Trophoblast cell (in vitro differentiated cells and primary cell): ENCODE results near the gene WWC2.

Source experiments
- DNase-seq, 2 donors: peaks; one replicate each; pipeline ENCODE4 v3.0.0-alpha.2; 2016
- H2AFZ ChIP-seq: 2 replicates; pipeline ENCODE4 v1.6.1; 2013; ENCODE audit warnings: low read length, moderate library complexity, mild to moderate bottlenecking; ENCODE audit not compliant: insufficient read depth, poor library complexity
- H2AK5ac ChIP-seq: 2 replicates; pipeline ENCODE4 v1.6.1; 2013; ENCODE audit warnings: mild to moderate bottlenecking, low read length
- H2BK120ac ChIP-seq: 2 replicates; pipeline ENCODE4 v1.6.1; 2013; ENCODE audit warnings: low read length, mild to moderate bottlenecking, moderate library complexity; ENCODE audit not compliant: insufficient read depth, poor library complexity
- H2BK12ac ChIP-seq: 2 replicates; pipeline ENCODE4 v1.6.1; 2013; ENCODE audit warnings: mild to moderate bottlenecking, low read length, moderate library complexity
- H2BK5ac ChIP-seq: 2 replicates; pipeline ENCODE4 v1.6.1; 2013; ENCODE audit warnings: low read length, low read depth, moderate library complexity, mild to moderate bottlenecking; ENCODE audit not compliant: poor library complexity
- H3K14ac ChIP-seq: 2 replicates; pipeline ENCODE4 v1.6.1; 2013; ENCODE audit warnings: mild to moderate bottlenecking, low read length
- H3K18ac ChIP-seq: 2 replicates; pipeline ENCODE4 v1.6.1; 2013; ENCODE audit warnings: mild to moderate bottlenecking, low read length
- H3K23ac ChIP-seq: 2 replicates; pipeline ENCODE4 v1.6.1; 2013; ENCODE audit warnings: low read length
- H3K27ac ChIP-seq: 2 replicates; pipeline ENCODE4 v1.5.1; 2013; ENCODE audit warnings: low read depth, mild to moderate bottlenecking, inconsistent platforms, low read length, moderate library complexity
- H3K27me3 ChIP-seq: 2 replicates; pipeline ENCODE4 v1.6.1; 2013; ENCODE audit warnings: inconsistent platforms, mild to moderate bottlenecking, low read length, moderate library complexity; ENCODE audit not compliant: insufficient read depth
- H3K36me3 ChIP-seq, 2 experiments: 1 replicate in 1 of 2; 2 replicates in 1 of 2; pipeline ENCODE4 v1.6.1; 2013; ENCODE audit warnings: low read length in 2 of 2, mild to moderate bottlenecking in 2 of 2, moderate library complexity in 1 of 2; ENCODE audit not compliant: insufficient read depth in 2 of 2, control insufficient read depth in 1 of 2
- H3K4ac ChIP-seq: 2 replicates; pipeline ENCODE4 v1.6.1; 2013; ENCODE audit warnings: low read depth, mild to moderate bottlenecking, low read length, moderate library complexity
- H3K4me1 ChIP-seq, 2 experiments: 1 replicate in 1 of 2; 2 replicates in 1 of 2; pipeline ENCODE4 v1.6.1; 2013; ENCODE audit warnings: low read length in 2 of 2, mild to moderate bottlenecking in 2 of 2, moderate library complexity in 1 of 2; ENCODE audit not compliant: insufficient read depth in 2 of 2, control insufficient read depth in 1 of 2
- H3K4me2 ChIP-seq: 2 replicates; pipeline ENCODE4 v1.6.1; 2013; ENCODE audit warnings: inconsistent platforms, mild to moderate bottlenecking, low read length, moderate library complexity
- H3K4me3 ChIP-seq: 2 replicates; pipeline ENCODE4 v1.5.1; 2013; ENCODE audit warnings: mild to moderate bottlenecking, low read depth, low read length, inconsistent platforms
- H3K79me1 ChIP-seq: one replicate; pipeline ENCODE4 v1.6.1; 2013; ENCODE audit warnings: low read length
- H3K79me2 ChIP-seq: 2 replicates; pipeline ENCODE4 v1.6.1; 2013; ENCODE audit warnings: low read length, mild to moderate bottlenecking; ENCODE audit not compliant: control insufficient read depth, insufficient read depth, poor library complexity
- H3K9ac ChIP-seq: 2 replicates; pipeline ENCODE4 v1.6.1; 2013; ENCODE audit warnings: mild to moderate bottlenecking, low read length
- H3K9me3 ChIP-seq: 2 replicates; pipeline ENCODE4 v1.6.1; 2013; ENCODE audit warnings: low read depth, mild to moderate bottlenecking, control low read depth, inconsistent platforms, low read length; ENCODE audit not compliant: insufficient read depth
- H4K12ac ChIP-seq: 2 replicates; pipeline ENCODE4 v1.6.1; 2013; ENCODE audit warnings: low read depth, mild to moderate bottlenecking, low read length, moderate library complexity
- H4K8ac ChIP-seq: 2 replicates; pipeline ENCODE4 v1.6.1; 2013; ENCODE audit warnings: low read depth, mild to moderate bottlenecking, low read length, moderate library complexity
- H4K91ac ChIP-seq: one replicate; pipeline ENCODE4 v1.6.1; 2013; ENCODE audit warnings: low read depth, mild to moderate bottlenecking, low read length, moderate library complexity
- WGBS: extraction: QIAGEN DNeasy Blood & Tissue Kit; methylation state at CpG from one replicate; pipeline ENCODE4 v1.1.7; 2013; ENCODE audit warnings: missing lambda C conversion rate; ENCODE audit not compliant: insufficient read length, insufficient coverage; ENCODE audit errors: extremely low coverage; 5-methylcytosine and 5-hydroxymethylcytosine counted together

Gene WWC2

DNA sequence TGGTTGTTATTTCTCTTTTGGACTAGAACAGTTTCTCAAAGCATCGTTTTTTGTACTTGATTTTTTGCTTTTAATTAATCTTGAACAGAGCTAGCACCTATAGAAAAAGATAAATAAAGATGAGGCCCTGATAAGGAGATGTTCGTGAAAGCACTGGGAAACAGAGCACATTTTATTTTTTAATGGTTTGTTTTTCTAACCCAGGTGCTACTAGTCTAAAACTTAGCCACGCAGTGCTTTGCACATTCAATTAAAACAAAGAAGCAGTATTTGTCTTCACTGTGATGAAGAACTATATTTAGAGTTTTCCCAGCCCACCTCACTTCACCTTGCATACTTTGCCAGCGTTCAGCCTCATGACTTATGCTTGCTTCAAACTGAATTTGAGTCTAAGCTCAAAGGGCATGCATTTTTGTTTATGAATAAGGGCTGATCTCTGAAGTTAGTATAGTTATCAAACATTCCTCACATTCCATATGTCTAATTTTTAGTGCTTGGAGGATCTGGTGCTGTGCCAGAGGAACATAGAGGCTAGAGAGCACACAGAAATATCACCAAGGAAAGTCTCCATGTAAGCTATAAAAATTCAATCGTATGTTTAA, 76.7 kb downstream of the WWC2 start:
- DNase-seq = peak in 1 of 2 donors; percentile 30
- H3K4me3 ChIP-seq = no peak overlapping the region
- no peak overlapping the region for H4K12ac ChIP-seq
- no peak overlapping the region for H3K27ac ChIP-seq
- no peak overlapping the region for H3K18ac ChIP-seq
- H3K27me3 ChIP-seq = no peaks in the 10 kb centered on the region
- peaks cover 0 to 4% of the 10 kb centered on the region in 2 experiments for H3K4me1 ChIP-seq
- H2BK12ac ChIP-seq = no peak overlapping the region
- H3K4me2 ChIP-seq = no peak overlapping the region
- no peak overlapping the region for H4K8ac ChIP-seq
- H2AK5ac ChIP-seq = no peak overlapping the region
- H2BK120ac ChIP-seq = no peak overlapping the region
- WGBS = no CpG with 5 or more reads among the region's 5 CpGs
- H3K9ac ChIP-seq = no peak overlapping the region
- no peak overlapping the region for H3K23ac ChIP-seq
- no peaks in the 10 kb centered on the region for H3K9me3 ChIP-seq
- no peak overlapping the region for H2AFZ ChIP-seq
- no peak overlapping the region for H2BK5ac ChIP-seq
- no peak overlapping the region for H3K14ac ChIP-seq
- H3K79me2 ChIP-seq = no peaks in the 10 kb centered on the region
- no peaks in the 10 kb centered on the region for H3K36me3 ChIP-seq
- no peak overlapping the region for H4K91ac ChIP-seq
- H3K4ac ChIP-seq = no peak overlapping the region
- no peaks in the 10 kb centered on the region for H3K79me1 ChIP-seq

DNA sequence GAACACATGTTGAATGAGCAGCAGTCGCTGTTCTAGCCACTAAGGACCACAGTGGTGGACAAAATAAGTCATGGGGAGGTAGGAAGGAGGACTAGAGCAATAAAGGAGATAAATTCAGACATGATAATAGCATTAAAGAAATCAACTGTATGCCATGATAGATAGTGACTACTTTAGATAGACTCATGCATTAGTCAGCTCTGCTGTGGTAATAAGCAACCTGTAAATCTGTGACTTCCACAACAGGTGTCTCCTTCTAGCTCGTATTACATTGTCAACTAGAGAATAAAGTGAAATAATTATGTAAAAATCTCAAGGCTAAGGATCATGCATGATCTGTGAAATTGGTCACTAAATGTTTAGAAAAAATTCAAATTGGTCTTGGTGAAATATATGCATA, 77.9 kb downstream of the WWC2 start:
- H3K9ac ChIP-seq = no peak overlapping the region
- H3K27me3 ChIP-seq = no peaks in the 10 kb centered on the region
- H3K27ac ChIP-seq = no peak overlapping the region
- no peaks in the 10 kb centered on the region for H3K36me3 ChIP-seq
- H2BK12ac ChIP-seq = no peak overlapping the region
- H3K4ac ChIP-seq = peak overlapping the region; percentile 34
- no peaks in the 10 kb centered on the region for H3K9me3 ChIP-seq
- no peak overlapping the region for H3K4me2 ChIP-seq
- no CpG with 5 or more reads among the region's 2 CpGs for WGBS
- H3K79me1 ChIP-seq = no peaks in the 10 kb centered on the region
- no peak overlapping the region for H3K23ac ChIP-seq
- no peak overlapping the region for H4K12ac ChIP-seq
- no peak overlapping the region for H3K14ac ChIP-seq
- no peak overlapping the region for H3K4me3 ChIP-seq
- no peak overlapping the region for H2AFZ ChIP-seq
- peaks cover 0 to 4% of the 10 kb centered on the region in 2 experiments for H3K4me1 ChIP-seq
- H4K91ac ChIP-seq = no peak overlapping the region
- H3K18ac ChIP-seq = no peak overlapping the region
- H3K79me2 ChIP-seq = no peaks in the 10 kb centered on the region
- no peak for DNase-seq
- no peak overlapping the region for H2AK5ac ChIP-seq
- H2BK120ac ChIP-seq = no peak overlapping the region
- no peak overlapping the region for H4K8ac ChIP-seq
- no peak overlapping the region for H2BK5ac ChIP-seq

DNA sequence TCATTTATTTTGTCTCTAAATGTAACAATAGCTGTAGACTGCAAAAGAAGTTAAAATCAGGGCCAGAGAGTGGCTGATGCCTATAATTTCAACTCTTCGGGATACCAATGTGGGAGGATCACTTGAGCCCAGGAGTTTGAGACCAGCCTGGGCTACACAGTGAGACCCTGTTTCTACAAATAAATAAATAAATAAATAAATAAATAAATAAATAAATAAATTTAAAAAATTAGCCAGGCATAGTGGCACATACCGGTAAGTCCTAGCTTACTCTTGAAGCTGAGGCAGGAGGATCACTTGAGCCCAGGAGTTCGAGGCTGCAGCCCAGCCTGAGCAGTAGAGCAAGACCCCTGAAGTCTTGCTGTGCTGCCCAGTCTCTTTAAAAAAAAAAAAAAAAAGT, 79.1 kb downstream of the WWC2 start:
- H4K8ac ChIP-seq = no peak overlapping the region
- H3K4ac ChIP-seq = no peak overlapping the region
- no peak overlapping the region for H4K12ac ChIP-seq

DNA sequence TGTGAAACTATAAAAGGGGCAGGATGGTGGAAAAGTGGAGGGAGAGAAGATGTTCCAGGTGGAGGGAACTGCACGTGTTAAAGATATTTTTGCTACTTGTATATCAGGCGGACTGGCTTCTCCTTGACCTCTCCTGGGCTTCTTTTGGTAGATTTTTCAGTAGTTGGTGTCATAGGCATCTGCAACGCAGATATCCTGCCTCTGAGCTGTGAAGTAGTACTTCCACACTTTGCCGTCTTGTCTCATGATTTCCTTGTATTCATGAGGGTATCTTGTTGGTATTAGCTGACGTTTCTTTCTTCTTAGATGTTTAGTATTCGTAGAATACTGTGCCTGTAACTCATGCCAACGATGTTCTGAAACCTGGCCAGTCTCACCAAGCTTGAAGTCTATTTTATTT, 81.0 kb downstream of the WWC2 start:
- Histone ChIP-seq H3K23ac (no peak overlapping the region), H3K27me3 (no peaks in the 10 kb centered on the region), H2AK5ac (no peak overlapping the region), H3K36me3 (no peaks in the 10 kb centered on the region), H3K4ac (no peak overlapping the region), H3K4me3 (no peak overlapping the region), H2BK5ac (no peak overlapping the region), H3K4me2 (no peak overlapping the region), H3K79me2 (no peaks in the 10 kb centered on the region), H4K8ac (no peak overlapping the region), H3K18ac (no peak overlapping the region), H2BK120ac (no peak overlapping the region), H3K14ac (no peak overlapping the region), H3K9ac (no peak overlapping the region), H2BK12ac (no peak overlapping the region), H2AFZ (no peak overlapping the region), H4K12ac (no peak overlapping the region), H3K27ac (no peak overlapping the region), H4K91ac (no peak overlapping the region), H3K79me1 (no peaks in the 10 kb centered on the region), H3K9me3 (no peaks in the 10 kb centered on the region), H3K4me1 (peaks cover 2 to 3% of the 10 kb centered on the region in 2 experiments)
- DNase-seq = peak in 1 of 2 donors; percentile 34
- WGBS = no CpG with 5 or more reads among the region's 7 CpGs

More for the DNA sequence above, 79.1 kb downstream of the WWC2 start:
- Histone ChIP-seq H2BK12ac (no peak overlapping the region), H3K9ac (no peak overlapping the region), H2AK5ac (no peak overlapping the region), H4K91ac (no peak overlapping the region), H2BK120ac (no peak overlapping the region), H3K14ac (no peak overlapping the region), H3K9me3 (no peaks in the 10 kb centered on the region), H3K27me3 (no peaks in the 10 kb centered on the region), H2BK5ac (no peak overlapping the region), H3K79me1 (no peaks in the 10 kb centered on the region), H3K4me1 (peaks cover 0 to 4% of the 10 kb centered on the region in 2 experiments), H3K4me3 (no peak overlapping the region), H3K23ac (no peak overlapping the region), H3K36me3 (no peaks in the 10 kb centered on the region), H3K4me2 (no peak overlapping the region), H2AFZ (no peak overlapping the region), H3K18ac (no peak overlapping the region), H3K79me2 (no peaks in the 10 kb centered on the region), H3K27ac (no peak overlapping the region)
- no CpG with 5 or more reads among the region's 3 CpGs for WGBS
- DNase-seq = no peak
